Measurements from ENCODE around the gene ACLY.

The ACLY gene

DNA sequence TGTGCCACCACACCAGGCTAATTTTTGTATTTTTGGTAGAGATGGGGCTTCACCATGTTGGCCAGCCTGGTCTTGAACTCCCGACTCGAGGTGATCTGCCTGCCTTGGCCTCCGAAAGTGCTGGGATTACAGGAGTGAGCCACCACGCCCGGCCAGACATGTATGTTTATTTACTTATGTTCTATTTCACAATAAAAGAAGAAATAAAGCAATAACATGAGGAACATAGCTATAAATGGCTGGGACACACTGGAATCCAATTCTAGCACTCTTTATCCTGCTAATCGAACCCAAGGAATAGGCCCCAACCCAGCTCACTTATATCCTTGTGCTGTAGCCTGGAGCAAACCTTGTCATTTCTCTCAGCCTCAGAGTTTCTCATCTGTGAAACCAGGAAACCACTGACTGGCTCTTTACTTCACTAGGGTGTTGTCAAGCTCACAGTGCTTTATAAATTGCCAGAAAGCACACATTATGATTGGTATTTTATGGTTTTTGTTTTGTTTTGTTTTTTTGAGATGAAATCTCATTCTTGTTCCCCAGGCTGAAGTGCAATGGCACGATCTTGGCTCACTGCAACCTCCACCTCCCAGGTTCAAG is 7.3 kb upstream of the ACLY start:
- DNase-seq (ENCODE audit: extremely low read depth, low read depth), result no peak
- TF ChIP-seq CTCF (IDR thresholded peaks at IDR 0.05; ENCODE audit: low read depth, low read length), result no peak

DNA sequence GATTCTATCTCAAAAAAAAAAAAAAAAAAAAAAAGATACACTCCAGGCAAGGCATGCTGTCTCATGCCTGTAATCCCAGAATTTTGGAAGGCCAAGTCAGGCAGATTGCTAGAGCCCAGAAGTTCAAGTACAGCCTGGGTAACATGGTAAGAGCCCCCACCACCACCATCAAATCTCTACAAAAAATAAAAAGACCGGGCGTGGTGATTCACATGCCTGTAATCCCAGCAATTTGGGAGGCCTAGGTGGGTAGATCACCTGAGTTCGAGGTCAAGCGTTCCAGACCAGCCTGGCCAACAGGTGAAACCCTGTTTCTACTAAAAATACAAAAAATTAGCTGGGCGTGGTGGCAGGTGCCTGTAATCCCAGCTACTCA is 1.8 kb upstream of the ACLY start:
- no peak for TF ChIP-seq CTCF (IDR thresholded peaks at IDR 0.05; ENCODE audit: low read depth, low read length)
- DNase-seq (ENCODE audit: extremely low read depth, low read depth), result no peak

- no peak for TF ChIP-seq CTCF (IDR thresholded peaks at IDR 0.05; ENCODE audit: low read depth, low read length)
These were observed 1.3 kb upstream of the ACLY start for GRCh38 chr17:41919840-41920579.

GRCh38 chr17:41919165-41919817 is 540 bp upstream of the ACLY start:
- DNase-seq (ENCODE audit: extremely low read depth, low read depth), result no peak
- TF ChIP-seq CTCF (IDR thresholded peaks at IDR 0.05; ENCODE audit: low read depth, low read length), result no peak

More at GRCh38 chr17:41919840-41920579, 1.3 kb upstream of the ACLY start:
- DNase-seq (ENCODE audit: extremely low read depth, low read depth), result no peak

DNA sequence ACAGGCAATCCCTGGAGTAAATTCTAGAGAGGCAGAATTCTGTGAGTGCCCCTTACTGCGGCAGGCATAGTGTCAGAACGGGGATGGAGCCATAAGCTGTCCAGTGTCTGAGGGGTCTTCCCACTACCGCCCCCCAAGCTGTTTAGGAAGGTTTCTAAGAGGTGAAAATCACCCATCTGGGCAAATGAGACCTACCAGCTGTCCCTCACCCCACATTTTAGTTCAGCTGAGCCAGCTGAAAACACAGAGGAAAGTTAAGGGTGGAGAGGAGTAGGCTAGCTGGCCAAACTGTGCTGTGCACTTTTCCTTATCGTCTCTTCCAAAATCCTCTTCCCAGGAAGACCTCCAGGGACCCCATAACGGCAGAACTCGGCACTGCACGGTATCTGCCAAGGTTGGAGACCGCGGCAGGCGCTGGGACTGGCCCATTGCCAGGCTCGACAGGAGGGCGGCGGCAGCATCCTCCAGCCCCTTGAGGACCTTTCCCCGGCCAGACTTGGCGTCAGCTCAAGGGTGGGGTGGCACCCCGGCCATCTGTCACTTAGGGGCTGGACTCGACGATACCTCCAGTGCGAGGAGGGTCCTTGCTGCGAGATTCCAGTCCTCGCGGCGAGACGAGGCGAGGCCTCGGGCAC is 955 bp downstream of the ACLY start:
- no peak for TF ChIP-seq CTCF (IDR thresholded peaks at IDR 0.05; ENCODE audit: low read depth, low read length)
- no peak for DNase-seq (ENCODE audit: extremely low read depth, low read depth)

GRCh38 chr17:41917192-41917591 is 1.6 kb downstream of the ACLY start:
- peak; percentile 49 for DNase-seq (ENCODE audit: extremely low read depth, low read depth)
- no peak for TF ChIP-seq CTCF (IDR thresholded peaks at IDR 0.05; ENCODE audit: low read depth, low read length)

DNA sequence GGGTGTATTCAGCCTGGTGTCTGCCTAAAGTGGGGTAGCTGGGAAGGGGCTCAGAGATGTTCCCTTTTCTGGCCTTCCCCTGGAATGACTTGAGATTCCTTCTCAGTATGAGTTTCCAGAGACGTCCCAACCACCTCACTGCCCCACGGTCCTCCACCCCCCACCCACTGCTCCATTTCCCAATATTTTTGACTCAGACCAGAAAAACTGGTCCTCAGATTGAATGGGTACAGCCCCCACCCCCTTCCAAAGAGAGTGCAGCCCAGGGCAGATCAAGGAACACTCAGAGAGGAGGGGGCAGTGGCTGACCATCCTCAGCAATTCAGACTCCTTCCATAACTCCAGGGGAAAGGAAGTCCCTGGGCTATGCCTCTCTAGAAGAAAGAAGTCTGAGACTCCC is 3.2 kb downstream of the ACLY start:
- no peak for TF ChIP-seq CTCF (IDR thresholded peaks at IDR 0.05; ENCODE audit: low read depth, low read length)
- DNase-seq (ENCODE audit: extremely low read depth, low read depth), result no peak

Data from AG09319 (cell line).